ENCODE results near the gene CD81.

CD81 gene

DNA sequence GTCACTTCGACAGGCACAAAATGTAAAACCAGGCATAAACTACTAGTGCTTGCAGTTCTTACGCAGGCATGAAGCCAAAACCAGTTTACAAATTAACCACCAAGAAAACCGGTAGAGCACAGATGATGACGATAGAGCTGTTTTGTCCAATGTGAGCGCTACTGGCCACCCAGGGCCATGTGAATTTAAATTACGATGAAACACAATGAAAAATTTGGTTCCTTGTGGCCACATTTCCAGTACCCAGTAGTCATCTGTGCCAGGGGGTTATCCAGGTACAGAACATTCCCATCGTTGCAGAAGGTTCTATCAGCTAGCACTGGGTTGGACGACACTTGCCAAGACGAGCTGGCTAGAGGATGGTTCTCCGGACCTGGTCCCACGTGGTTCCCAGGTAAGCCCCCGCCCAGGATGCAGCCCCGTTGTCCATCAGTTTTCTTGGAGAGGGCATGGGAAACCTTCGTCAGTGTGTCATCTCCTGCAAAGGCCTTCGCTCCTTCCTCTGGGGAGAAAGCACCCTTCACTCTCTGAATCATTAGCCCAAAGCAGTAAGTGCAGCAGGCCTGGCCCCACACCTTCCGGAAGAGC lies 1.1 kb upstream of the CD81 start:
- DNase-seq (no peak), ATAC-seq (no peak)

DNA sequence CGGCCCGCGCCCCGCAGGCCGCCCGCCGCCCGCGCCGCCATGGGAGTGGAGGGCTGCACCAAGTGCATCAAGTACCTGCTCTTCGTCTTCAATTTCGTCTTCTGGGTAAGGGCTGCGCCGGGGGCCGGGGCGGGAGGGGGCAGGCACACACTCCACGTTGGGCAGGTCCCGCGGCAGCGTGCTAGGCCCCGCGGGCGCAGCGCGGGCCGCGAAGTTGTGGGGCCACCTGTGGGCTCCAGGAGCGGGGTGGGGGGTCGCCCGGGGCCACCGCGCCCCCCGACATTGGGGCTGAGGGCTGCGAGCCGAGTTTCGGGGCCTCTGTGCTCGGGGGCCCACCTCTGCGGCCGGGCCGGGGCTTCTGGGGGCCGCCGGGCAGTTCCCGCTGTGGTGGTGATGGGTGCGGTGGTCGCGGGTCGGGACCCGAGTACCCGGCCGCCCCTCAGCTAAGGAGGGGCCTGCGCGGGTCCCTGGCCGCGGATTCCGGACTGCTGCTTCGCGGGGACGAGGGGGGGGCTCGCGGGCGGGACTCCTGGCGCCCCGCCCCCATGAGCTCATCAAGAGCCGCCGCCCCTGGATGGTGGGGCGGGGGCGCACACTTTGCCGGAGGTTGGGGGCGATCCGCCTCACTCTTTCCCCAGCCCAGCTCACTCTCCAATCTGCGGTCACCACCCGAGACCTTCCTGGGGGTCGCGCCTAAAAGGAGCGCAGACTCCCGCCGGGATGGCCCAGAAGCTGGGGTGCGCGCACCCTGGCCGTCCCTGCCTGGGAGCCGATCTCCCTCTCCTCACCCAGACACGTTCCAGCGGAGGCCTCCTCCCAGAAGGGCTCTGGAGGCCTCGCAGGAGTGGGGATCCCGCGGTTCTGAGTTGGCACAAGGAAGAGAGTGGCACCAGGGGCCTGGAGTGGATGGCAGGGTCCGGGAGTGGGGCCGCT lies 667 bp downstream of the CD81 start:
- ATAC-seq: peak; percentile 38
- peak; percentile 71 for DNase-seq

DNA sequence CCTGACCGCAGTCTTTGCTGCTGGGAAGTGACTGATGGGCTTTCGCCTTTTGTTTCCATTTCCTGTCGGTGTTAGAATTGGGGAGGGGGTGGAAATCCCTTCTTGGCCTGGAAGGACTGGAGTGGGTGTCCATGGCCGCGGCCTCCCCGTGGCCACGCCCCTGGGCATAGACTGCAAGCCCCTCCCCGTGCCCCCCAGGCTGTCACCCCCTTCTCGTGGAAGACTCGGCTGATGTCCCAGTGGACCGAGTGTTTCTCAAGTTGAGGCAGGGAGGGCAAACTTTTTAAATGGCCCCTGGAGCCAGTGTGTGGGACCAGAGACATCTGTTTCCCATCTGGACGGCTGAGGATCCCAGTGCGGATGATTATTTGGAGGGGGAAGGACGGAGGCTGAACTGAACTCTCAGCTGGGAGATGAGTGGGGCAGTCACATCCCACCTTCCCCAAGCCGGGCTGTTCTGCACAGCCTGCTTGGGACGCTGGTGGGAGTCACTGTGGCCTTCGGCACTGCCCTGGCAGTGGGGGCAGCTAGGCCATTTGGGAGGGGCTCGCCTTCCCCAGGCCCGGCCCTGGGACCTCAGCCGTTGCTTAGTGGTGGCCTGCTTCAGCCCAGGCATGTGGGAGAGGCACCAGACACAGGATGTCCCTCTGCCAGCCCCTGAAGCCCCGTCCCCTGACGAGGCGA lies 1.6 kb downstream of the CD81 start:
- ATAC-seq (no peak), DNase-seq (no peak)

DNA sequence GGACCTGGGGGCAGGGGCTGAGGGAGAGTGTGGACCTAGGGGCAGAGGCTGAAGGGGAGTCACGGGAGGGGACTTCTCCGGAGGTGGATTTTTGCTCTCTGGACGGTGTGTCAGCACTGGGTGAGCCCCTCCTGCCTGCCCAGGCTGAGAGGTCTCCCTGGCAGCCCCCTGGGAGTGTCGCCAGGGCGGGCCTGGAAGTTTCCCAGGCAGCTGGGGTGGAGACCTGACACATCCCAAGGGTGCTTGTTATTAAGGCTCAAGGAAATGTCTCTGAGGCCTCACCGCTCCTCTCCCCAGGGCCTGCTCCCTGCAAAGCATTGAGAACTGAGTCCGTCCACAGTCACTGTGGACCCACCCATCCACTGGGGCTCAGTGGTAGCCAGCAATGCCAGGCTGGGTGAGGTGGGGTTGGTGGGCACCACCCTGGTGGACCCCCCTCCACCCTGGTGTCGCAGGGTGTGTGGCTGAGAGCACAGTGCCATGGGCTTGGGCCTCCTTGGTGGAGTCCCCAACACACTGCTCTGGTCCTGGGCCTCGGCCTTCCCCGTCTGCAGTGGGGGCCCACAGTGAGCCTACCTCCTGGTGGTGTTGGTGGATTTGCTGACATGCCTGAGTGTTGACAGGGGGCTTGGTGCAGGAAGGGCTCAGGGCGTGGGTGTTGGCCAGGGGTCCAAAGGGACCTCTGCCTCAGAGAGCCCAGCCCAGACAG lies 2.5 kb downstream of the CD81 start:
- DNase-seq: no peak
- no peak for ATAC-seq

DNA sequence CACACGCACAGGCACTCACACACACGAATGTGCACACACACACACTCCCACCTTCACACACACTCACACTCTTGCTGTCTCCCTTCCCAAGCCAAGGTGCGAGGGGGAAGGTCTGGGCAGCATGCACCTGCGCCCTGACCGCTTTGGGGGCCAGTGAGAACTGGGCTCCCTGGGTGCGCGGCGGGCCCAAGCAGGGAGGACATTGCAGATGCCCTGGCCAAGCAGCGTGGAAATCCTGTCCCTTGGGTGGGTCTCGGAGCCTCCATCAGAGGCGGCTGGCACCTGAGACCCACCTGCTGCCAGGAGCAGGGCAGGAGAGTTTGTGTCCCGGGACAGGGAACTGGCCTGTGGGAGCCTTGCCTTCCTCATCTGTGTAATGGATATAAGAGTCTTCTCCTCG lies 3.3 kb downstream of the CD81 start:
- DNase-seq (no peak), ATAC-seq (no peak)

DNA sequence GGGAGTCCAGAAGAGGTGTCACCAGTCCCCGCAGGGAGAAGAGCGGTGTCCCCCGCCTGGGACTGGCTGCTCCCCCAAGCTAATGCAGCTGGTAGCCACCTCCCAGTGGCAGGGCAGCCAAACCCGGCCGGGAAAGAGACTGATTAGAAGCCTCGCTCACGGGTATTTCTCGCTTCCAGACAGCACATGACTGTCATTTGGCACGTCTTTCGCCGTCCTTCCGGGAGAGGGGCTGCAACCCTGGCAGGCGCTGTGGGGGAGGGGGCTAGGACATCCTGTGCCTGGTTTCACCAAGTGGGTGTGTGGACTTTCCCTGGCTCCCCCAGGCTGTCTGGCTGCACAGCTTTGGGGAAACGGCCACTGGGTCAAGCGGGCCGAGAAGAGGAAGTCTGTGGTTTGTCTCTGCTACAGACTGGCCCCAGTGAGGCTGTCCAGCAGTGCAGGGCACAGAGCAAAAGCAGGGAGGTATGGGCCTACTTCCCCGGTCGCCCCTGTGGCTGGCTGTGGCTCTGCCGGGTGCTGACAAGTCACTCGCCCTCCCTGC lies 3.8 kb downstream of the CD81 start:
- DNase-seq: no peak
- no peak for ATAC-seq

DNA sequence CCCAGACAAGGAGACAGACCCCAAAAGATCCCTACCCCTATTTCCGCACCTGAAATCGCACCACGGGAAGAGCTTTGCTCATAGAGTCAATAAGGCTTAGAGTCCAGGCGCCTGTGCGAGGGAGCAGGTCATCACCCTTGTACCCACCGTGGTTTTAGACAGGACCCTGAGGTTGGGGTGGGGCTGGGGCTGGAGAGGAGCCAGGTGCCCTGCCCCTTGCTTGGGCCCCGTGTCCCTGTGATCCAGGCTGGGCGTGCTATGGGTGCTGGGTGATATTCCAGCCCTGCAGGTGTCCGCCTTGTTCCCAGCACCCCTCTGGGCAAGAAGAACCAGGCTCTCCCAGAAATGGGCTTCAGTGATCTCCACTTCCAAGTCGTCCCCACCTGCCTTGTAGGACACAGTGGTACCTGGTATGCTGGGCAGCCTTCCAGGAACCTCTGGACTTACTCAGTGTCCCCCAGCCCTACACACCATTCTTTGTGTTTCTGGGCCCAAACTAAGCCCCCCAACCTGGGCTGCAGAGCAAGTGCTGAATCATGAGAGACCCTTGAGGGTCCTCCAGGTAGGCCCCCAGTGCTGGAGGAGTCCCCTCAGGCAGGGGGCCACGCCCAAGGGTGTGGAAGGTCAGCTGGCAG lies 4.5 kb downstream of the CD81 start:
- DNase-seq (no peak), ATAC-seq (no peak)

DNA sequence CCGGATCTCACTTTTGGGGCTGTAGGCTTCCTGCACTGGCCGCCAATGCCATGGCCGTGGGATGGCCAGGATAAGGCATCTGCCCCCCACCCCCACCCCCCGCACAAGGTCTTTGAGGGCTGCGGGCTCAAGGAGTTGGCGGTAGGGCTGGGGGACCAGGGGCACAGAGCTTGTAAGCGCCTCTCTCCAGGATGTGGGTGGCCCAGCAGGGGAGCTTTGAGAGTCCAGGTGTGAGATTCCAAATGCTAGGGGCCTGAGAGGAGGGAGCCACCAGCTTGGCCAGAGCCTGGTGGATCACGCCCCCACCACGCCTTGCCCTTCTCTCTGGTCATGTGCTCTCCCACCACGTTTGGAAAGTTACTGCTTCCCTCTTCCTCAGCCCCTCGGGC lies 5.0 kb downstream of the CD81 start:
- no peak for ATAC-seq
- DNase-seq: no peak

DNA sequence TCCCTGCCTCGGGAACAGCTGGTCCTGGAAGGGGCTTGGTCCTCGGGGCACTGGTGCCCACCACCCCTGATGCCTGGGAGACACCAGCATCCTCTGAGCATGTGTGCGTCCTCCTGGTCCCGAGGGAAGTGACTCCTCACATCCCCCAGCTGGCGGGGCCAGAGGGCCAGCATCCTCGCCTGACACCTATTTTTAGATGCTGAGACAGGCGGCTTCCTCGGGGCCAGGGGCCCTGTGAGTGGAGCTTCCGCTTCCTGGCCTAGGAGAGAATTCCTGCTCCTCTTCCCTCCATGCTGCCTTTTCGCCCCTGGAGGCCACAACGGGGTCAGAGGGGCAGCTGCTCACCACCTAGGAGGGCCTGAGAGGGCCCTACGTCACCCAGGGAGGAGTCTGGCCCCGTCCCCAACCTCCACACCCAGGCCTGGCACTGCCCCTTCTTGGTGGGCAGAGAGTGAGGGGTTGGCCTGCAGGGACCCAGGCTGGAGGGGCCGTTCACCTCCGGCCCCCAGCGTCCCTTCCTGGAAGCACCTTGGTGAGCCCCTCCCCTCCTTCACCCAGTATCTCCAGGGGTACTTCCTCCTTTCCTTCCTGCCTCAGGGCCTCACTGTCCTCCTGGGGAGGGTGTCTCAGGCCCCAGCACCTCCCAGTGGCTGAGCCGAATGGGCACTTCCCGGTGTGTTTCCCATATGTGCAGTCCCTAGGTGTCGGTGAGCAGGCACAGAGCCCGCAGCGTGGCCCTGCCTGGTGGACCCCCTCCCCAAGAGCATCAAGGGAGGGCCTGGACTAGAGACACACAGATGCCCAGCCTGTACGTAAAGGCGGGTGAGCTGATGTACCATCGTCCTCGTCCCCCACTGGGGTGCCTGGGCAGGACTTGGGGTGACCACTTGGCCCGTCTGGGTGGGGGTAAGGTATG lies 6.1 kb downstream of the CD81 start:
- ATAC-seq: no peak
- no peak for DNase-seq

DNA sequence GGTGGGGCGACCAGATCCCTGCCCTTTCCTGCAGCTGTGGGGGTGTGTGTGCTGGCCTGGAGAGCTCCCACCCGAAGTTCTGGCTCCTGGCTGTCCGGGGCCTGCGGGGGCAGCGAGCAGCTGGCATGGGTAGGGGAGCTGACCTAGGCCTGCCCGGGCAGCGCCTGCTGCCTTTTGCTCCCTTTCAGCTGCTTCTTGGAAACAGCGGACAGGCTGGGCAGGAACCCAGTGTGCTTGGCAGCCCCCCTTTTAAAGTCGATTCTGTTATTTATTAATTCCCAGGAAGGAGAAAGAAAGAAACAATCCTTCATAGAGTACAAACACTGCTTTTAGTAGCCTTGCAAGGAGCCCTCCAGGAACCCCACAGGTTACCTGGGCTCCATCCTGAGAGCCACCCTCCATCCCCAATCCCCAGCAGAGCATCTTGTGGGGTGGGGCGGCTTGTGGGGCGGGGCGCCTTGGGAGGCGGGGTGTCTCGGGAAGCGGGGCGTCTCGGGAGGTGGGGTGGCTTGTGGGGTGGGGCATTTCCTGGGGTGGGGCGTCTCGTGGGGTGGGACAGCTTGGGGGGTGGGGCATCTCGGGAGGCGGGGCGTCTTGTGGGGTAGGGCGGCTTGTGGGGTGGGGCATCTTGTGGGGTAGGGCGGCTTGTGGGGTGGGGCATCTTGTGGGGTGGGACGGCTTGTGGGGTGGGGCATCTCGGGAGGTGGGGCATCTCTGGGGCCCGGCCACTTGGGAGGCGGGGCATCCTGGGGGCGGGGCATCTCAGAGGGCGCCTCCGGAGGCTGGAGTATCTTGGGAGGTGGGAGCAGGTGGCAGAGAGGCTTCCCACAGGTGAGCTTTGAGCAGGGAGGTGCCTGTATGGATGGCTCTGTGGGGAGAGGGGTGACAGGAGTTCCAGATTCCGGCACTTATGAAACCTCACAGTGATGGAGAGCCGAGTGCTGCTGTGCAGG lies 7.0 kb downstream of the CD81 start:
- ATAC-seq (no peak), DNase-seq (peak; percentile 53)

DNA sequence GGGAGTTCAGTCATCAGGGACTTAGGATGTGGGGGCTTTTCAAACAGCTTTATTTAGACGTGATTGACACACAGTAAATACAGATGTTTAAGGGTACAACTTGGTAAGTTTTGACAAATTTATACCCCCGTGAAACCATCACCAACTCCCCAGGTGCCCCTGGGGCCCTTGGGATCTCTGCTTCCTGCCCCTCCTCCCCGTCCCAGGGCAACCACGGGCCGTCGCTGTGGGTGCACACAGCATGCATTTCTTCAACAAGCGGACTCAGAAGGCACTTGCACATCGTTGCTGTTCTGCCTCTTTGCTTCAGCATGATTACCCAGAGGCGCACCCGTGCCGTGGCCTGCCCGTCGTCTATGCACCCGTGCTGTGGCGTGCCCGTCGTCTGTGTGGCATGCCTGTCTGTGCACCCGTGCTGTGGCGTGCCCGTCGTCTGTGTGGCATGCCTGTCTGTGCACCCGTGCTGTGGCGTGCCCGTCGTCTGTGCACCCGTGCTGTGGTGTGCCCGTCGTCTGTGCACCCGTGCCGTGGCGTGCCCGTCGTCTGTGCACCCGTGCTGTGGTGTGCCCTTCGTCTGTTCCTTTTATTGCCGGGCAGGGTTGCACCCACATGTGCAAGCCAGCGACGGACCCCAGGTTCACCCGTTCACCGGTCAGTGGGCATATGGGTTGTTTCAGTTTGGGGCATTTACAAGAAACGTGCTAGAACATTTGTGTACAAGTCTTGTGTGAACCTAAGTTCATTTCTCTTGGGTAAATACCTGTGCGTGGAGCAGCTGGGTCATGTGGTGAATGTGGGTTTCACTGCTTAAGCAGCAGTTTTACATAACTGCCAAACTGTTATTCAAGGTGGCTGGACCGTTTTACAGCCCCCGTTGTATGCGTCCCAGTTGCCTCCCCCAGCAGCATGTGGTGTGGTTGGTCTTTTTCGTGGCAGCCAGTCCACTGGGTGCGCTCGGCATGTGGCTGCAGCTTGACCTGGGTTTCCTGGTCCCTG lies 8.3 kb downstream of the CD81 start:
- ATAC-seq (no peak), DNase-seq (no peak)

DNA sequence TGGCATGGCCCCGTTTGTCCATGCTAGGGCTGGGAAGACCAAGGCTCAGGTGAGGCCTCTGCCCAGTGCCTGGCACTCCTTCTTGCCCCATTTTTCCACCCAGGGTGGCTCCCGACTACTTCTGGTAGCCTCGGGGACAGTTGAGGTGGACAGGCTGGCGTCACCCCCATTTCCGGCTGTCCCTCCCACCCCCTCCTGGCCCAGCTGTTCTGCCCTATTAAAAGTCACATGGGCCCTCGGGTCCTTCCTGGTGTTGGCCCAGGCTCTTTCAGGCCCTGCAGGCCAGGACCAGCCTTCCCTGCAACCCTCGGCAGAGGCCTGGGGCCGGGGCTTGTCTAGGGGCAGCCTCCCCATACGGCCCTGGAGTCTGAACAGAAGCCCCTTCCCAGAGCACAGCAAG lies 9.5 kb downstream of the CD81 start:
- DNase-seq (no peak), ATAC-seq (no peak)

DNA sequence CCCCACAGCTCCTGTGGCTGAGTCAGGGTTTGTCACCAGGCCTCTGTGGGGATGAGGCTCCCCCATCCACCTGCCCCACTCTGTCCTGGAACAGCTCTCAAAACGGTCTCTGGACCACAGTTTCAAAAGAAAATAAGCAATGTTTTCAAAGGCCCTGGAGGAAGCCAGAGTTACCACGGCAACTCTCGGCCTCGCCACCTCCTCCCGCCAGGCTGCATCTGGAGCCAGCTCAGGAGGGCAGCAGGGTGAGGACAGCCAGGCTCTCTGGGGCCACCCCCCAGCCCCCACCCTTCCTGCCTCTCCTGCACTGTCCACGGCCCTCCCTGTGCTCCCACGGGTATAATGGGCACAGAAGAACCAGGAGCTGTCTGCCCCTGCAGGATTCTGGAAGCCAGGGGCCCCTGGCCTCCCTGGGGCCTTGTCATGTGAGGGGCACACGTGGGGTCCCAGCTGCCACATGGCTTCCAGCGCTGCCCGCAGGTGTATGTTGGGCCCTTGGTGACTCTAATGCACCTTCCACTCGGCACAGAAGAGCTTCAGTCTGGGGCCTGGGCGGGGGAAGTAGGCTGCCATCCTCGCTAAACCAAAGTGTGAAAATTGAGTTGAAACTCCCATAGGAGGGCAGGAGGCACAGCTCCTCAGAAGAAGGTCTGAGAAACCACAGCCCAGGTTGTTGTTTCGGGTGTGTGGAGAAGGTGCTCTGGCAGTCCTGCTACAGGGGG lies 10.3 kb downstream of the CD81 start:
- ATAC-seq (peak; percentile 31), DNase-seq (no peak)

DNA sequence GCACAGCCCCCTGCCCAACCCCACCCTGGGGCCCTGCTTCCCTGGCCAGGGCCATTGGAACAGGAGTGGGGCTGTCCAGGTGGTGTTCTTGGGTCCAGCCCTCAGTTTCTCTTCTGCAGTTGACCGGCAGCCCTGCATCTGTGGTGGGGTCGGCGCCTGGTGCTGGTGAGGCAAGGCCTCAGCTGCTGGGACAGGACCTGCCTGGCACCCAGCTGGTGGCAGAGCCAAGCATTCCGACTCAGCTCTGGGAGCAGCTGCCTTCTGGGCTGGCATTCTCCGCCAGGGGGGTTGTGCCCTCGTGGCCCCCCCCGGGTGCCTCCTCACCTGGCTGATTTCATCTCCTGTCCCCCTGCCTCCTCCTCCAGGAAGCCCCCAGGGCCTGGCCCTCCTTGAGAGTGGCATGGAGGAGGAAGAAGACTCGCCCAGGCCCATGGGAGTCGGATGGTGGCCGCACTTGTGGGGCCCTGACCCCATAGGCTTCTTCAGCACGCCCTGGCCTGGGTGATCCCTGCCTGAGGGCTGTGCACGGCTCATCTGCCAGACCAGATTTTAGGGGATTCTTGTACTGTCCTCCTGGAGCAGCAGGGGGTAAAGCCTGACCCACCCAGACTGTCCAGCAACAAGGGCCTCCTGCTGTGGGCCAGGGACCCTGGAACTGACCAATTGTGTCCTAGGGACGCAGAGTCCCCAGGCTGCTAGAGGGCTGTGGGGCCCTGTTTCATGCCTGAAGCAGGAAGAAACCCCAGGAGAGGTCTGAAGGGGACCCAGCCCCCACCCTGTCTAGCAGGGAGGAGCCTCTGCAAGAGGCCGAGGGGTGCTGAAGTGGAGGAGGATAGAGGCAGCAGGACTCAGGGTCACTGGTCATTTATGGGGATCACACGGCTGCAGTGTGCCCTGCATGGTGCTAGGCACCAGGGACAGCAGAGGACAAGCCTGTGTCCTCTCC lies 11.6 kb downstream of the CD81 start:
- ATAC-seq (no peak), DNase-seq (no peak)

DNA sequence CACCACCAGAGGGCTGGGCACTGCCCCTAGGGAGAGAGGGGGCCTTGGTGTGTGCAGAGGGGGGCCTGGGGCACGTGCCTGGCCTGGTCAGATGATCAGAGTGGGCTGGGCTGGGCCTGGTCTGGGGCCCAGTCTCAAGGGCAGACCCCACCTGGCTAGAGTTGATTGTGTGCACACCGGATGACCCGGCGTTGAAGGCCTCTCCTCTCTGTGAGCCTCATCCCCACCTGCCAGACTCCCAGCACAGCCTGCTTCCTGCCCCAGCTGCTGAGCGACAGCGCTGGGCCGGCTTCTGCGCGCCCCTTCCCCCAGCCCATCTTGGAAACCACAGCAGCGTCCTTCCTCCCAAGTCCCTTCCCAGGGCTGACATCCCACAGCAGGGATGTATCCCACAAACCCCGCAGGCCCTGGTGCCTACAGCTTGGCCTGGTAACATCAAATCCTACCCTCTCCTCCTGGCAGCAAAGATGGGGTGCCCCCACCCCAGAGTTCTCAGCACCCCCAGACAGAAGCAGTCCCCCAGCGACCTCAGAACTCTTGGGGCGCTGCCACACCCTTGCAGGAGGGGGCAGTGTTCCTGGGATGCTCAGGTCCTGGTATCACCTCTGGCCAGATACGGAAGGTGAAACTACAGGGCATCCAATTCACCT lies 12.4 kb downstream of the CD81 start:
- DNase-seq (no peak), ATAC-seq (no peak)

Data from stimulated activated naive CD8-positive, alpha-beta T cell treated with anti-CD3 and anti-CD28 coated beads, Interleukin-15, Interleukin-2, amounts not matched to agents 100 U/mL and 50 U/mL, for 24 hours (primary cell).